ENCODE results near the gene CUL4A.

- no peak for TF ChIP-seq CTCF (IDR thresholded peaks at IDR 0.05)
- no peak for TF ChIP-seq POLR2AphosphoS5 (IDR thresholded peaks at IDR 0.05)
Observed at GRCh38 chr13:113280126-113280525, 70.7 kb downstream of the CUL4A start.
